ENCODE measurements around the gene DEPDC5. TPM values are rescaled to one million over a fixed set of nuclear protein-coding genes. Genes with fewer than 3 reads are reported as not detected.

Gene DEPDC5
- total RNA-seq, 4 donors from 2014 or later = 25.9 to 86.4 (median 45.6) TPM

- no peak for DNase-seq
- 38 to 46% methylated on average over 1 of the region's 1 CpG for WGBS, 2 donors (ENCODE audit: low coverage in 1 of 2)
- in situ Hi-C loops (cut with MboI; ENCODE audit: low pct_ligation_motif_present in 1 of 4, low pct_unique_long_range_greater_than_20kb in 1 of 4, low sequenced_read_pairs in 3 of 4) = no loop called here
- H3K36me3 ChIP-seq = peaks cover 0 to 24% (median 8%) of the 10 kb centered on the region in 4 donors
- intact Hi-C loops (cut with DNase I; ENCODE audit: low total_unique reads) = no loop called here
- H3K27ac ChIP-seq = no peak overlapping the region
- no peaks in the 10 kb centered on the region for H3K27me3 ChIP-seq
- no peak overlapping the region for H3K4me3 ChIP-seq
- TF ChIP-seq POLR2AphosphoS5 (IDR thresholded peaks at IDR 0.05) = no peak
- no peak for TF ChIP-seq EP300 (IDR thresholded peaks at IDR 0.05; ENCODE audit: low read depth)
- no peak for TF ChIP-seq POLR2A (IDR thresholded peaks at IDR 0.05)
- no peaks in the 10 kb centered on the region for H3K4me1 ChIP-seq
- H3K9me3 ChIP-seq = no peaks in the 10 kb centered on the region
Measured at GRCh38 chr22:31830721-31831070, 76.9 kb downstream of the DEPDC5 start.

GRCh38 chr22:31833930-31834329 is 80.1 kb downstream of the DEPDC5 start:
- Histone ChIP-seq H3K27me3 (no peaks in the 10 kb centered on the region), H3K27ac (no peak overlapping the region), H3K4me1 (no peaks in the 10 kb centered on the region), H3K4me3 (no peak overlapping the region), H3K9me3 (no peaks in the 10 kb centered on the region), H3K36me3 (peaks cover 0 to 30% (median 12%) of the 10 kb centered on the region in 4 donors)
- intact Hi-C loops (cut with DNase I; ENCODE audit: low total_unique reads) (no loop called here), in situ Hi-C loops (cut with MboI; ENCODE audit: low pct_ligation_motif_present in 1 of 4, low pct_unique_long_range_greater_than_20kb in 1 of 4, low sequenced_read_pairs in 3 of 4) (no loop called here)
- DNase-seq = no peak
- WGBS, 2 donors (ENCODE audit: low coverage in 1 of 2) = 97 to 100% methylated on average over 1 of the region's 1 CpG
- no peak for TF ChIP-seq EP300 (IDR thresholded peaks at IDR 0.05; ENCODE audit: low read depth)
- TF ChIP-seq POLR2AphosphoS5 (IDR thresholded peaks at IDR 0.05) = no peak
- TF ChIP-seq POLR2A (IDR thresholded peaks at IDR 0.05) = no peak
- TF ChIP-seq CTCF (IDR thresholded peaks at IDR 0.05) = no peak

- no peaks in the 10 kb centered on the region for H3K27me3 ChIP-seq
- intact Hi-C loops (cut with DNase I; ENCODE audit: low total_unique reads) = no loop called here
- H3K4me3 ChIP-seq = no peak overlapping the region
- no peak for DNase-seq
- no peak overlapping the region for H3K27ac ChIP-seq
- WGBS, 2 donors (ENCODE audit: low coverage in 1 of 2) = 84 to 89% methylated on average over 5 of the region's 5 CpGs
- in situ Hi-C loops (cut with MboI; ENCODE audit: low pct_ligation_motif_present in 1 of 4, low pct_unique_long_range_greater_than_20kb in 1 of 4, low sequenced_read_pairs in 3 of 4) = no loop called here
- H3K36me3 ChIP-seq = peaks cover 0 to 40% (median 20%) of the 10 kb centered on the region in 4 donors
- peaks cover 0 to 2% (median 0%) of the 10 kb centered on the region in 4 donors for H3K4me1 ChIP-seq
- TF ChIP-seq POLR2AphosphoS5 (IDR thresholded peaks at IDR 0.05) (no peak), CTCF (IDR thresholded peaks at IDR 0.05) (no peak), EP300 (IDR thresholded peaks at IDR 0.05; ENCODE audit: low read depth) (no peak), POLR2A (IDR thresholded peaks at IDR 0.05) (no peak)
- H3K9me3 ChIP-seq = no peaks in the 10 kb centered on the region
Measured at GRCh38 chr22:31836010-31836409, 82.2 kb downstream of the DEPDC5 start.

- in situ Hi-C loops (cut with MboI; ENCODE audit: low pct_ligation_motif_present in 1 of 4, low pct_unique_long_range_greater_than_20kb in 1 of 4, low sequenced_read_pairs in 3 of 4) (no loop called here), intact Hi-C loops (cut with DNase I; ENCODE audit: low total_unique reads) (no loop called here)
- TF ChIP-seq CTCF (IDR thresholded peaks at IDR 0.05) = no peak
- no peak for TF ChIP-seq POLR2A (IDR thresholded peaks at IDR 0.05)
- TF ChIP-seq EP300 (IDR thresholded peaks at IDR 0.05; ENCODE audit: low read depth) = no peak
- no peak for TF ChIP-seq POLR2AphosphoS5 (IDR thresholded peaks at IDR 0.05)
- H3K4me1 ChIP-seq = peaks cover 0 to 2% (median 0%) of the 10 kb centered on the region in 4 donors
- no peak for DNase-seq
- H3K36me3 ChIP-seq = peaks cover 0 to 47% (median 19%) of the 10 kb centered on the region in 4 donors
- no peak overlapping the region for H3K4me3 ChIP-seq
- no peak overlapping the region for H3K27ac ChIP-seq
- no peaks in the 10 kb centered on the region for H3K27me3 ChIP-seq
- H3K9me3 ChIP-seq = no peaks in the 10 kb centered on the region
- WGBS, 2 donors (ENCODE audit: low coverage in 1 of 2) = 69 to 74% methylated on average over 3 of the region's 3 CpGs
Measured at GRCh38 chr22:31838917-31839316, 85.1 kb downstream of the DEPDC5 start.

GRCh38 chr22:31839986-31840385 is 86.2 kb downstream of the DEPDC5 start:
- WGBS, 2 donors (ENCODE audit: low coverage in 1 of 2) = 93 to 100% methylated on average over 1 of the region's 1 CpG
- TF ChIP-seq CTCF (IDR thresholded peaks at IDR 0.05) = no peak
- TF ChIP-seq EP300 (IDR thresholded peaks at IDR 0.05; ENCODE audit: low read depth) = no peak
- no peak for TF ChIP-seq POLR2AphosphoS5 (IDR thresholded peaks at IDR 0.05)
- no peak for TF ChIP-seq POLR2A (IDR thresholded peaks at IDR 0.05)
- no peak overlapping the region for H3K4me3 ChIP-seq
- in situ Hi-C loops (cut with MboI; ENCODE audit: low pct_ligation_motif_present in 1 of 4, low pct_unique_long_range_greater_than_20kb in 1 of 4, low sequenced_read_pairs in 3 of 4) = no loop called here
- DNase-seq = no peak
- peaks cover 0 to 48% (median 23%) of the 10 kb centered on the region in 4 donors for H3K36me3 ChIP-seq
- no peak overlapping the region for H3K27ac ChIP-seq
- H3K9me3 ChIP-seq = no peaks in the 10 kb centered on the region
- H3K4me1 ChIP-seq = peaks cover 0 to 2% (median 0%) of the 10 kb centered on the region in 4 donors
- H3K27me3 ChIP-seq = no peaks in the 10 kb centered on the region
- intact Hi-C loops (cut with DNase I; ENCODE audit: low total_unique reads) = no loop called here

All from transverse colon (tissue), 4 donors.